ENCODE results near the gene PLEKHG5. TPM values are rescaled to one million over a fixed set of nuclear protein-coding genes. Genes with fewer than 3 reads are reported as not detected.
"Not testable (repeated sequence)": the region's sequence is repeated elsewhere in the genome, so short reads cannot be mapped to it uniquely, and the experiment has no call there.

The PLEKHG5 gene
- polyA plus RNA-seq, 1 experiment: 4.2 TPM

GRCh38 chr1:6461051-6461530 is 30.4 kb downstream of the PLEKHG5 start:
- DNase-seq (ENCODE audit: low read depth, low spot score): no peak

GRCh38 chr1:6460301-6461050 is 31.0 kb downstream of the PLEKHG5 start:
- no peak overlapping the region for H3K27ac ChIP-seq (ENCODE audit: low read depth, low read length)
- peaks cover 25% of the 10 kb centered on the region for H3K27me3 ChIP-seq (ENCODE audit: control insufficient read depth, insufficient read depth, low read length)
- peaks cover 10% of the 10 kb centered on the region; the same call in 1 of the 2 replicates for H3K9me3 ChIP-seq (ENCODE audit: control insufficient read depth, insufficient read depth, low read length)
- H3K4me3 ChIP-seq (ENCODE audit: low read depth, low read length): no peak overlapping the region
- ChIA-PET CTCF (interaction anchor here (1.7 to 2.0 kb wide), 2 partner anchors 23 to 25 kb away, joined by 4 to 5 read pairs; no protein-coding TSS in a partner anchor), POLR2A (interaction anchor here (0.6 kb wide), 1 partner anchor 17 kb away, joined by 9 read pairs; no protein-coding TSS in a partner anchor)
- no peak for DNase-seq (ENCODE audit: low read depth, low spot score)
- no peak for TF ChIP-seq CTCF (IDR thresholded peaks at IDR 0.05; ENCODE audit: low read depth, low read length)

More at GRCh38 chr1:6461051-6461530, 30.4 kb downstream of the PLEKHG5 start:
- POLR2A ChIA-PET: no interaction called here
- no peak for TF ChIP-seq CTCF (IDR thresholded peaks at IDR 0.05; ENCODE audit: low read depth, low read length)
- Histone ChIP-seq H3K27ac (ENCODE audit: low read depth, low read length) (no peak overlapping the region), H3K4me3 (ENCODE audit: low read depth, low read length) (no peak overlapping the region), H3K9me3 (ENCODE audit: control insufficient read depth, insufficient read depth, low read length) (peaks cover 10% of the 10 kb centered on the region; the same call in 1 of the 2 replicates), H3K27me3 (ENCODE audit: control insufficient read depth, insufficient read depth, low read length) (peaks cover 21% of the 10 kb centered on the region)
- CTCF ChIA-PET: interaction anchor here (1.7 to 2.0 kb wide), 2 partner anchors 24 to 25 kb away, joined by 4 to 5 read pairs; no protein-coding TSS in a partner anchor

GRCh38 chr1:6459850-6460265 is 31.6 kb downstream of the PLEKHG5 start:
- ChIA-PET POLR2A (interaction anchor here (0.6 kb wide), 1 partner anchor 18 kb away, joined by 9 read pairs; no protein-coding TSS in a partner anchor), CTCF (interaction anchor here (1.7 to 2.0 kb wide), 2 partner anchors 23 to 26 kb away, joined by 4 to 5 read pairs; no protein-coding TSS in a partner anchor)
- Histone ChIP-seq H3K27ac (ENCODE audit: low read depth, low read length) (no peak overlapping the region), H3K4me3 (ENCODE audit: low read depth, low read length) (no peak overlapping the region), H3K27me3 (ENCODE audit: control insufficient read depth, insufficient read depth, low read length) (peaks cover 27% of the 10 kb centered on the region), H3K9me3 (ENCODE audit: control insufficient read depth, insufficient read depth, low read length) (peaks cover 10% of the 10 kb centered on the region; the same call in 1 of the 2 replicates)
- TF ChIP-seq CTCF (IDR thresholded peaks at IDR 0.05; ENCODE audit: low read depth, low read length): no peak
- no peak for DNase-seq (ENCODE audit: low read depth, low spot score)

GRCh38 chr1:6456800-6457466 is 34.5 kb downstream of the PLEKHG5 start:
- Histone ChIP-seq H3K9me3 (ENCODE audit: control insufficient read depth, insufficient read depth, low read length) (peaks cover 6% of the 10 kb centered on the region; the same call in 1 of the 2 replicates), H3K27me3 (ENCODE audit: control insufficient read depth, insufficient read depth, low read length) (peaks cover 45% of the 10 kb centered on the region), H3K4me3 (ENCODE audit: low read depth, low read length) (no peak overlapping the region), H3K27ac (ENCODE audit: low read depth, low read length) (no peak overlapping the region)
- no peak for TF ChIP-seq CTCF (IDR thresholded peaks at IDR 0.05; ENCODE audit: low read depth, low read length)
- CTCF ChIA-PET: interaction anchor here (0.6 kb wide), 1 partner anchor 96 kb away, joined by 3 read pairs; no protein-coding TSS in a partner anchor
- POLR2A ChIA-PET: no interaction called here
- no peak for DNase-seq (ENCODE audit: low read depth, low spot score)

- H3K27ac ChIP-seq (ENCODE audit: low read depth, low read length); H3K9me3 ChIP-seq (ENCODE audit: control insufficient read depth, insufficient read depth, low read length); POLR2A ChIA-PET; DNase-seq (ENCODE audit: low read depth, low spot score); H3K4me3 ChIP-seq (ENCODE audit: low read depth, low read length): not testable (repeated sequence)
- H3K27me3 ChIP-seq (ENCODE audit: control insufficient read depth, insufficient read depth, low read length): peaks cover 51% of the 10 kb centered on the region
- CTCF ChIA-PET: interaction anchor here (0.6 kb wide), 1 partner anchor 95 kb away, joined by 3 read pairs; no protein-coding TSS in a partner anchor
These were observed 35.5 kb downstream of the PLEKHG5 start for GRCh38 chr1:6455752-6456520.
